ENCODE data around the gene CMTM4.
A peak's percentile ranks its signal among the peaks of the same experiment; 100 is the strongest.
"Not testable (repeated sequence)": the region's sequence is repeated elsewhere in the genome, so short reads cannot be mapped to it uniquely, and the experiment has no call there.

Gene CMTM4

DNA sequence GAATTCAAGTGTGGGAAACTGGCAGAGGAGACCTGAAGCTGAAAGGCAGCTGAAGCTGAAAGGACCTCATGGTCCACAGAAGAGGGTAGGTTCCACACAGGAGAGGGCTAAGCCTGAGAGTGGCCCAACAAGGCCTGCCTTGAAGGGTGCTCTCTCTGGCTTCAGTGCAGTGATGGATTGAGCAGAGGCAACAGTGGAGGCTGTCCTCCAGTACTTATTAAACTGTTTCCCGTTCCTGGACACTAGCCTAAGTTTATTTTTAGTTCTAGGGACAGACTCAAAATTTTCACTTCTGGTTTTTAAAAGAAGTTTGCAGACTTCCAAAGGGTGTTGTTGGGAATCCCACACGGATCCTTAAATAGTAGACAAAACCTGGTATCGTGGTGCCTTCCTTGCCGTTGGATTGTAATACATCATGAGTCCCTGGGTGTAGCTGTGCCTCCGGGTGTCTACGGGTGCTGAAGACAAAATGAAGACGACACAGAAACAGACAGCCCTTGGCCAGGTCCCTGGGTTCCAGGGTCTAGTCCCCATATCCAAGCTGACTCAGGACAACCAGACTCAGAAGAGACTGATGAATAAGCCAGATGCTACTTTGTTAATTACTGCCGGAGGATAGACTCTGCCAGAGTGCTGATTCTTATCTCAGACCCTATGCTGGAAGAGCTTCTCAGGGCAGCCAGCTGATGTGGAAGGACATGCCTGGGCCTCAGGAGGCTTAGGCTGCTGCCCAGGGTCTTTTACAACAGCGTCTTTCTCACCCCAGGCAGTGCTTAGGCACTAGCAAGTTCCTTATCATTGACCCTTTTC is 7.1 kb upstream of the CMTM4 start:
- DNase-seq: no peak

DNA sequence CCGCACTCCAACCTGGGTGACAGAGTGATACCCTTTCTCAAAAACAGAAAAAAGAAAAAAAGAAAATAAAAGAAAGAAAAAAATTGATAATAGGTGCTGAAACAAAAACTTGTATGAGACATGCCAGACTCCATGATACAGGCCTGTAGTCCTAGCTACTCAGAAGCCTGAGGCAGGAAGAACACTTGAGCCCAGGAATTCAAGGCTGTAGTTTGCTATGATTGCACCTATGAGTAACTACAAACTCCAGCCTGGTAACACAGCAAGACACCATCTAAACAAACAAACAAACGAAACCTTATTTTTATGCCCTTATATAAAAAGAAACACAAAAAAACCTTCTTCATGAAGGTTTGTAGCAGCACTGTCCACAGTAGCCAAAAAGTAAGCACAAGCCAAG is 5.0 kb upstream of the CMTM4 start:
- DNase-seq: no peak

DNA sequence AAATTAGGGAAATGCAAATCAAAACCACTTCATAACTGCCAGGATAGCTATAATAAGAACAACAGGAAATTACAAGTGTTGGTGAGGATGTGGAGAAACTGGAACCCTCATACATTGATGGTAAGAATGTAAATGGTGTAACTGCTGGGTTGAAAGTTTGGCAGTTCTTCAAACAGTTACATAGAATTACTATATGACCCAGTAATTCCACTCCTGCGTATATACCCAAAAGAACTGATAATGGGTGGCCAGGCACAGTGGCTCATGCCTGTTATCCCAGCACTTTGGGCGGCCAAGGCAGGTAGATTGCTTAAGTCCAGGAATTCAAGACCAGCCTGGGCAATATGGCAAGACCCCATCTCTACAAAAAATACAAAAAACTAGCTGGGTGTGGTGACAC is 4.5 kb upstream of the CMTM4 start:
- no peak for DNase-seq

DNA sequence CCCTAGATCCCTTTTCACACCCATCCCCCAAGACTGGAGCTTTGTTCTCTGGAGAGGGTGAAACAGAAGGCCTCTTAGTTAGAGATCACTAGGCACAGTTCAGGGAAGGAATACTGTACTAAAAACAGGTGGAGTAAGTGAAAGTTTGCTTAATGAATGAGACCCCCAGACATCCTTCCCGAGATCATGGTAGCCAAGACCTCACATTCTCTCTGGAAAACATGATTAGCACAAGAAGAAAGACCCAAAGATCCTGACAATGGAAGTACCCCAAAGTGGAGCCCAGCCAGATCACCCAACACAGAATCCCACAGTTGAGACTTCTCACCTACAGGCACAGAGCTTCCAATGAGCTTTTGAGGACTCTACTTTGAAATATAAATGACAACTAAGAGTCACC is 3.4 kb upstream of the CMTM4 start:
- no peak for DNase-seq

DNA sequence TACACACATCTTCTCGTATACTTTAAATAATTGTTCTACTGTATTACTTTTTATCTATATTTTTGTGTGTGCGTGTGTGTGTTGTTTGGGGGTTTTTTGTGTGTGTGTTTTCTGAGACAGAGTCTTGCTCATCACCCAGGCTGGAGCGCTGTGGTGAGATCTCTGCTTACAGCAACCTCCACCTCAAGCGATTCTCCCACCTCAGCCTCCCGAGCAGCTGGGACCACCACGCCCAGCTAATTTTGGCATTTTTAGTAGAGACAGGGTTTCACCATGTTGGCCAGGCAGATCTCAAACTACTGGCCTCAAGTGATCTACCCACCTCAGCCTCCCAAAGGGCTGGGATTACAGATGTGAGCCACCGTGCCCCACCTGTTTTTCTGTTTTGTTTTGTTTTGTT is 1.5 kb upstream of the CMTM4 start:
- DNase-seq: no peak

DNA sequence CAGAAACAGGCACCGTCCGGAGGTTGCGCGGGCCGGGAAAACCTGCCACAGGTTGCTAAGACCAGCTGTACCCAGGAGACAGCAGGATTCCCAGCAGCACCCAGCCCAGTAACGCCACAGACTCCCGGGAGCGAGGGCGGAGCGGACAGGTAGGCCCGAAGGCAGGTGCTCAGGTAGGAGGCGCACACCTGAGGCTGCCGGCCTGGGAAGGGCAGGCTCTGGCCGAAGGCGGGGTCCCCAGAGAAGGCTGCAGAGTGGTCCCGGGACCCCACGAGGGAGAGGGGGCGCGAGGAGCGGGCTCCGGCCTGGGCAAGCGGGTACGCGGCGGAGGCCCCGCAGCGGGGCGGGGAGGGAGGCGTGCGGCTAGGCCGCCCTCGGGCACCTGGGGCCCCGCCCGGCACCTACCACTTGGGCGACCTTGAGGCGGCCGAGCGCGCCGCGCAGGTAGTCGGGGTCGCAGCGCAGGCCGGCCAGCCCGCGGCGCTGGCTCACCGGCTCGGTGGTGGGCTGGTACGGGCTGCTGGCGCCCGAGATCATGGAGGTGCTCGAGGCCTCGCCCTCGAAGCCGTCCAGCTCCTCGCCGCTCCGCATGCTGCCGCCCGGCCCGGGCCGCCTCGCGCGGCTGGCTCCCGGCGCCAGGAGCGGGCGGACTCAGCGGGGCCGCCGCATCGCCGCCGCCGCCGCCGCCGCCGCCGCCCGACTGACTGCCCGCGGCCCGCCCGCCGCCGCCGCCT is 441 bp downstream of the CMTM4 start:
- DNase-seq: peak; percentile 39

DNA sequence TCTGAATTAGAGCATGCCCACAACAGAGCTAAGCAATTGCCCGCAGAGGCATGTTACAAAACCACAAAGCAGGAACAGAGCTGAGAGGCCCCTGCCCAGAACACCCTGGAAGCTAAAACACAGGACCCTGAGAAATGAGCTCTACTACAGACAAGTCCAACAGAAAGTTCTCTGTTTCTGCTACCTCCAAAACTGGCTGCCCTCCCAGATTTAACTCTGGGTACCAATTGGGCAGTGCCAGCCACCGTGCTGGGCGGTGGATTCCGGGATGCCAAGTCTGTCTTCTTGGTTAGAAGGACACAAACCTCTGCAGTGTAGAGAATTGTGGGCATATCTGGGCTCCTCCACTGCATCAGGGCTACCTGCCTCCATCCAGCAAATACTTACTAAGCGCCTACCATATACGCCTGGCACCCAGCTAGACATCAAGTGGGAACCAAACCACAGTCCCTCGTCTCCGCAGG is 1.0 kb downstream of the CMTM4 start:
- no peak for DNase-seq

DNA sequence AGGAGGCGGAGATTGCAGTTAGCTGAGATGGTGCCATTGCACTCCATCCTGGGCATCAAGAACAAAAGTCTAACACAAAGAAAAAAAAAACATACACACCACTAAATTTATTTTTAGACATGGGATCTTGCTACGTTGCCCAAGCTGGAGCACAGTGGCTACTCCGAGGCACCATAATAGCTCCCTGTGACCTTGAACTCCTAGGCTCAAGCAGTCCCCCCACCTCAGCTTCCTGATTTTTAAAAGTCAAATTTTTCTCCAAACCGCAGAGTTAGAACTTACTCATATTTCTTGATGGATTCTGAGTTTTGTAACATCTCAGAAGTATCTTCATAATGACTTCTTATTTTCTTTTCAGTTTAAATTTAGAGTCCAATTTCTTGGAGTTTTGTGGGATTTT is 3.4 kb downstream of the CMTM4 start:
- DNase-seq: no peak

DNA sequence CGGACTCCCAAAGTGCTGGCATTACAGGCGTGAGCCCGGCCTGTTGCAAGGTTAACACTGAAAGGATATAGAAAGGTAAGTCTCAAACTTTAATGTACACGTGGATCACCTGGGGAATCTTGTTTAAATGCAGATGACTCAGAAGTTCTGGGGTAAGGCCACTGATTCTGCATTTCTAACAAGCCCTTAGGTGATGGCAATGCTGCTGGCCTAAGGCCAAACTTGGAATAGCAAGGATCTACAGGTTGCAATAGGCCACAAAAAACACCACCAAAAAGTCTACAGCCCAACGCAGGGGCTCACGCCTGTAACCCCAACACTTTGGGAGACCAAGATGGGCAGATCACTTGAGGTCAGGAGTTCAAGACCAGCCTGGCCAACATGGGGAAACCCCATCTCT is 4.2 kb downstream of the CMTM4 start:
- no peak for DNase-seq

DNA sequence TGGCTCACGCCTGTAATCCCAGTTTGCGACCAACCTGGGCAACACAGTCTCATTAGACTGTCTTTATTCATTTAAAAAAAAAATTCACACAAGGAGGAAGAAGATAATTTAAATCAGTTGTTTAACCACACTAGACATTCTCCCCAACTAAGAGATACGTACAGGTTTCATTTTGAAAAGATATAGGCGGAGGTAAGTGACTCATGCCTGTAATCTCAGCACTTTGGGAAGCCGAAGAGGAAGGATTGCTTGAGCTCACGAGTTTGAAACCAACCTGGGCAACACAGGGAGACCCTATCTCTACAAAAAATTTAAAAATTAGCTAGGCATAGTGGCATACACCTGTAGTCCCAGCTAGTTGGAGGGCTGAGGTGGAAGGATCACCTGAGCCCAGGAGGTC is 5.3 kb downstream of the CMTM4 start:
- DNase-seq: no peak

DNA sequence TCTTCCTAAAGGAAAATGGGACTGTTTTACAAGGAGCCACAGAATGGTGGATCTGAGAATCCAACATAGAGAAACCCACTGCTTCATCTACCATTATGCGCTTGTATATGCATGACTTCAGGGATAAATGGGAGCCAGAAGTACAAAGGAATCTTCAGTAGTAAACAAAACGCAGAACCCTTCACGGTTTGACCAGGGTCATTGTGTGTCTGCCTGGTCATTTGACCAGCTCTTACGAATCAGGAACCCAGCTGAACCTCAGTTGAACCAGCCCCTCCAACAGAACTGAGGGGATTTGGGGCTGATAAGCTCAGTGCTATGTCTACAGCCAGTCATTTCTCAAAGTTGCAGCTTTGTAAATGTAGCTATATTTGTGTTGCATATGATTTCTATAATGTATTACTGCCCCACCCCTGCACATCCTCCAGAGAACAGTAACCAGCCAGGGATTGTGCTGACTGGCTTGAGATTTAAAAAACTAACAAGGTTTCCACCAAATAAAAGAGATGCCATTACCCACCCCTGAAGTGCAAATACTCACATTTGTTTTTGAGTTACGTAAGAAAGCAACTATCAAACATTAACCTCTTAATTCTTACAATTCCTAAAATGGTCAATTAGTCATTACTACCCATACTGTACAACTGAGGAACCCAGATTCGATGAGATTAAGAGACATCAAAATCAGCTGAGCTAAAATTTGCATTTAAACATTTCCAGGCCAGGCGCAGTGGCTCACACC is 6.3 kb downstream of the CMTM4 start:
- DNase-seq: no peak

DNA sequence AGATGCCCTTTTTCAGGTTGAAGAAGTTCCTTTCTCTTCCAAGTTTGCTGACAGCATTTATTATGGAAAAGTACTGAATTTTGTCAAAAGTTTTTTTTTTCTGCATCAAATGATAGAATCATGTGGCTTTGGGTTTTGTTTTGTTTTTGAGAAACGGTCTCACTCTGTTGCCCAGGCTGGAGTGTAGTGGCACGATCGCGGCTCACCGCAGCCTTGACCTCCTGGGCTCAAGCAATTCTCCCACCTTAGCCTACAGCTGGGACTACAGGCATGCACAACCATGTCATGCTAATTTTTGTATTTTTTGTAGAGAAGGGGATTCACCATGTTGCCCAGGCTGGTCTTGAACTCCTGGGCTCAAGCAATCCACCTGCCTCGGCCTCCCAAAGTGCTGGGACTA is 7.3 kb downstream of the CMTM4 start:
- no peak for DNase-seq

DNA sequence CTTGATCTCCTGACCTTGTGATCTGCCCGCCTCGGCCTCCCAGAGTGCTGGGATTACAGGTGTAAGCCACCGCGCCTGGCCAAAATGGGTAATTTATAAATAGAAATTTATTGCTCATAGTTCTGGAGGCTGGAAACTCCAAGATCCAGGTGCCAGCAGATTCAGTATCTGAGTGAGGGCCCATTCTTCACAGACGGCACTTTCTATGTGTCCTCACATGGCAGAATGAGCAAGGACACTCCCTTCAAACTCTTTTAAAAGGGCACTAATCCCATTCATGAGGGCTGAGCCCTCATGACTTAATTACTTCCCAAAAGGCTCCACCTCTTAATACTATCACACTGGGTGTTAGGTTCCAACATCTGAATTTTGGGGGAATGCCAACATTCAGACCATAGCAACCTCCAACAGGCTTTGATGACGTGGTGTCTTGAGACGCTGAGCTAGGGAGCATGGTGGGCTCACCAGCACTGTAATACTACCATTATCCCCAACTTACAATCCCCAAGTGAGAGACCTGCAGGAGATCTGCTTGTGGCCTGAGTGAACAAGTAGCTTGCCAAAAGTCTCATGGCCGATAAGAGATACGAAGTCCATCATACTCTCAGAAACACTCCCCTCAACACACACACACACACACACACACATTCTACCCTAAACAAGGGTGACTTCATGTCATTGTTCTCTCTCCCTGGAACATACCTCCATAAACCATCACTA is 8.5 kb downstream of the CMTM4 start:
- DNase-seq: no peak

DNA sequence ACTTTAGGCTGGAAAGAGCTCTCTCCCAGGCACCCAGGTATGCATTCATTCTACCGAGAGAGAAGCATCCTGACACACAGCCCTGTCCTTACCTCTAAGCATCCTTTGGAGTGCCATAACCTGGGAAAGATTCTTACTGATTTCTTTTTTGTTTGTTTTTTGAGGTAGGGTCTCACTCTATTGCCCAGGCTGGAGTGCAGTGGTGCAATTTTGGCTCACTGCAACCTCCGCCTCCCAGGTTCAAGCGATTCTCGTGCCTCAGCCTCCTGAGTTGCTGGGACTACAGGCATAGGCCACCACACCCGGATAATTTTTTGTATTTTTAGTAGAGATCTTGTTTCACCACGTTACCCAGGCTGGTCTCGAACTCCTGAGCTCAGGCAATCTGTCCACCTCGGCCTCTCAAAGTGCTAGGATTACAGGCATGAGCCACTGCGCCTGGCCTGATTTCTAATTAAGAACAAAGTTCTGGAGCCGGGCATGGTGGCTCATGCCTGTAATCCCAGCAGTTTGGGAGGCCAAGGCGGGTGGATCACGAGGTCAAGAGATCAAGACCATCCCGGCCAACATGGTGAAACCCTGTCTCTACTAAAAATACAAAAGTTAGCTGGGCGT is 10.9 kb downstream of the CMTM4 start:
- DNase-seq: not testable (repeated sequence)

DNA sequence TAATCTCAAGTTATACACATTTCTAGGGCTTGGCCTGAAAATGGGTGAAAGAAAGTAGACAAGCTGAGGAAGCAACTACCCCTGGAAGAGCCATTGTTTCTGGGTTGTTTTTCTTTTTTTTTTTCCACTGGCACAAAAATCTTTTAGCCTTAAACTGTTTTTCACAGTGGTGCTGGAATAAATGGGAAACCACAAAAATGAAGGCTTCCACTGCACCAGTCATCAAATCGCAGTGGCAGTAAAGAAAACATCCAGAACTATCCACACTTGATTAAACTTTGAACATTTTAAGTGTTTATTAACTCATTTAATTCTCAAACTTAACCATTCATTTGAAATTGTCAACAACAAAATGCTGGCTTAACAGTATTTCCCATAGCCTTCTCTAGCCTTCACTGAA is 14.3 kb downstream of the CMTM4 start:
- no peak for DNase-seq

DNA sequence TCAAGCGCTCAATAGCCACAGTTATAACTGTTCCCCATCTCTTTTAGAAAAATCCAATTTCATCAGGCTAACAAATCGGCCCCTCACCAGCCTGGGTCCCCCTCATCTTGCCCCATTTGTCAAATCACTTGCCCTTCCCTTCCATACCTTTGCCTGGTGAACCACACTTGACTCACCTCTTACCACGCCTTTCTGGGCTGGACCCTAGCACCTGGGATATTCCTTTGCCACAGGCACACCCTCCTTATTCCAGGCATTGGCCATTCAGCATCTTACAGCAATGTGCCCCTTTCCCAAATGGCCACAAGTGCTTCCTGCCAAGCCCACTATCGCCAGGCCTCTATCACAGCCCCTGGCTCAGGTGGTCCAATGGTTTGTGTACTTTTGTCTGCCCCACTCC is 14.9 kb downstream of the CMTM4 start:
- DNase-seq: no peak

DNA sequence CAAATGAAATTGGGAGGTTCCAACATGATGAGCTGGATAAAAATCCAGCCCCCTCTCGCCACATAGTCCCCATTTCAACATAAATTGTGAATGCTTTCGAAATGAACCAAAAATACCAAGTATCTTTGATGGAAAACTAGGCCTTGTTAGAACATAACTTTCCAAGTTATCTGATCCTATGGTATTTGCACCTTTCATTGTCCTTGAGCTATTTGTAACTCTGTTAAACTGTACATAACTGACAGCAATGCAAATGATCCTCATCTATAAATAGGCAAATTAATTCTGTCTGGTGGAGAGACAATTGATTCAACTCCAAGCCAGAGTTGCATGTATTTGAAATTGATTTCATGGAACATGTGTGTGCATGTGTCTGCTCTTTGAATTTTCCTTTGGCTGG is 18.2 kb downstream of the CMTM4 start:
- DNase-seq: no peak

DNA sequence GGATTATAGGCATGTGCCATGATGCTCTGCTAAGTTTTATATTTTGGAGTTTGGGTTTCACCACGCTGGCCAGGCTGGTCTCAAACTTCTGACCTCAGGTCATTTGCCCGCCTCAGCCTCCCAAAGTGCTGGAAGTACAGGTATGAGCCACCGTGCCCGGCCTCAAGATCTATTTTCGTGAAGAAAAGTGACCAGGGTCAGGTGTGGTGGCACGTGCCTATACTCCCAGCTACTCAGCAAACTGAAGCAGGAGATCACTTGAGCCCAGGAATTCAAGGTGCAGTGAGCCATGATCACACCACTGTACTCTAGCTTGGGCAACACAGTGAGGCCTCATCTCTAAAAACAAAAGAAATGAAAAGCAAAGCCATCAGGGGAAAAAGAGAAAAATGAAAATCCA is 18.7 kb downstream of the CMTM4 start:
- DNase-seq: no peak

DNA sequence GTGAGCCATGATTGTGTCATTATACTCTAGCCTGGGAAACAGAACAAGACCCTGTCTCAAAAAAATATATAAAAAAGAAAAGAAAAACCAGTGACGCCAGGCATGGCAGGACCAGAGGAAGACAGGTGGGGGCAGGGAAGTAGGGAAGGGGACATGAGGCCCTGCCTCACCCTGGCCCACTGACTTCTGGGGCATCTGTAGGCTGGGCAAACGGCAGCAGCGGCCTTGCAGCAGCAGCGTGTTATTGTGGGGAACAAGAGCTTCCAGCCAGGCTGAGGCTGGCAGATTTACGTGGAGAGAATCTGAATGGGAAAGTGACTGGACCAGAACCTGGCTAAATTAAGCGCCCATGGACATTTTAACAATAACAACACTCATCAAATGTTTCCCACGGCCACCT is 19.4 kb downstream of the CMTM4 start:
- DNase-seq: no peak

DNA sequence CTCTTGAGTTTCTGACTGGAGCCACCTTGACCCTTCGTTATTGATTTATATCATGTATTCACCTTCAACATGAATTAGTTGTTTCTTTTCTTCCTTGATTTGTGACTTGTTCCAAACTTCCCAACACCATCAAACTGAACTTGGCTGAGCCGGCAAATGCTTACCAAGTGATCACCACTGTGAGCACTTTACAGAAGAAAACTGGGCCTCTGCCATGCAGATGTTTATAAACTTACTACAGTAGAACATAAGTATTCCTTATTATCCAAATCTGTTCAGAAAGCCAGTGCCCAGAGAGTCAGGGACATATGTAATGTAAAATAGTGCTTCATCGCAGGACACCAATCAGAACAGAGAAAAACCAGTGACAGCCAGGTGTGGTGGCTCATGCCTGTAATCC is 19.9 kb downstream of the CMTM4 start:
- no peak for DNase-seq

DNA sequence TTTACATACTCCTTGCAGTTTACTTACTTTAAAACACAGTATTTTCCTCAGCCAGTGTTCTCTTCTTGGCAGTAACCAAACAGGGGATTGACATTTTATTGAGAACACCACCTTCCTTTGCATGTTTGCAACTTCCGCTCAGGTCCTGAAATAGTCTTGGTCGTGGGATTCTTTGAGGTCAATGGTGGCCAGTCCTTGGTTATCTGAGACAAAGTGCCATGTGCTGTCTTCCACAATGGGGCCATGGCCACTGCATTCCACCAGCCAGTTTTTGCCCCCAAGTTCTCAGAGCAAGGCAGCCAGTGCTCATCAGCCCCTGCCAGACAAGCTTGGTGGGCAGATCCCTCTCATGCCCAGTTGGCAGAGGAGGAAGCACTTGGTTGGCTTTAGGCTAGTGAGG is 22.9 kb downstream of the CMTM4 start:
- DNase-seq: no peak

DNA sequence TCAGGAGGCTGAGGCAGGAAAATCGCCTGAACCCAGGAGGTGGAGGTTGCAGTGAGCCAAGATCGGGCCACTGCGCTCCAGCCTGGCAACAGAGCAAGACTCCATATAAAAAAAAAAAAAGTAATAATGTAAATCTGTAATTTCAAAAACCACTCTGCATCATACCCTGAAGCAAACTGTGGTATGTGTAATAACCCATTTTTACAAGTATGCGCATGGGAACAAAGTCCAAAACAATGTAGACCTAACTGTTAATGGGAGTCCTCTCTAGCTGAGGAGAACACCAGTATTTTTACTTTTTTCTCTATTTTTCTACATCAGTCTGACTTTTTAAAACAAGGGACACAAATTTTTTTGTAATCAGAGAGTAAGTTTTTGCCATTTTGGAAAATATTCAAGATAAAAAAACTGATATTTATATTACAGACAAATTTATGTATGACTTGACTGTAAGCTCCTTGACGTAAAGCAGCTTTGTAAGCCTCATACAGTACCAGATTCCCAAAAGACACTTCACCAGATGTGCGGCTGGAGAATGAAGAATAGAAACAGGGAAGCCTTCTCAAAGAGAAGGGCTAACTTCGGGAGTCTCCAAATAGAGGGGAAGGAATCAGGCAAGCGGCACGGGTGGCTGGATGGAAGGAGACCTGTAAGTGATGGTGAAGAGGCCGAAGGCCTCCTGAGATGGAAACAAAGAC is 25.7 kb downstream of the CMTM4 start:
- no peak for DNase-seq

Measured in left hindlimb (tissue), 1 donor.